Measurements from ENCODE around the gene ETS1.

The ETS1 gene

DNA sequence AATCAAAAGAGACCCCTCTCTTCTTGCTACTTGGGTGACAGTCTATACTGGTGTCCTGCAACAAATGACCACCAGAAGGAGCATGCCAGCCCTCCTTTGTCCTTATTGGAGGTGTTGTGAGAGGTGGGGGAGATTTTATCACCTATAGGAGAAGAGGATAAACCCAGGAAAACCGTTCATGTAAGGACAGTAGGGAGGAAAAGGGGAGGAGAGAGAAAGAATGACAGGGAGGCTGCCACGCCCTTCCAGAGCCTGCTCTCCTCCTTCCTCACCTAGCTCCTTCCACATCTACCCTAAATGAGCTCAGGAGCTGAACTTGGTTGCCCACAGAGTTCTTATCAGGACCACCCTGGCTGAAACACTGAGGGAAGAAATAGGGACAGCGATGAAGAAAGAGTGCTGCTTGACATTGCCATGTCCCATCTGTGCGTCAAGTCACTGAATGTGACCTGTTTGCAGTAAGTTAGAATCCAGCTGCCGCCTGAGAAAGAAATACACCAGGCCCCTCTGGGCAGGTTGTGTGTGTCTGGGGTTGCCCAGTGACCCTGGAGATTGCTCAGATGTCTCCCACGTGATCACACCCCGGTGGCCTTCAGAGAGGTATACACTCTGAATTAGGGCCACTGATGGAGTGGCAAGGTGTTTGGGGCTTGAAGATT, 40.4 kb upstream of the ETS1 start:
- no peak overlapping the region for H3K4me2 ChIP-seq
- no peaks in the 10 kb centered on the region for H4K20me1 ChIP-seq (ENCODE audit: insufficient read depth)
- no peaks in the 10 kb centered on the region for H3K79me2 ChIP-seq (ENCODE audit: insufficient read depth, low read depth)
- H3K4me3 ChIP-seq (IDR thresholded peaks at IDR 0.05; ENCODE audit: insufficient read depth, low read depth, low read length): no peak overlapping the region
- H3K4me1 ChIP-seq (ENCODE audit: low read depth, poor library complexity, severe bottlenecking): peaks cover 81% of the 10 kb centered on the region
- H2AFZ ChIP-seq (ENCODE audit: low read depth): no peak overlapping the region
- no peaks in the 10 kb centered on the region for H3K36me3 ChIP-seq (ENCODE audit: insufficient read depth)
- H3K9ac ChIP-seq: no peak overlapping the region
- no peak overlapping the region for H3K27ac ChIP-seq
- TF ChIP-seq, protein P1, sequence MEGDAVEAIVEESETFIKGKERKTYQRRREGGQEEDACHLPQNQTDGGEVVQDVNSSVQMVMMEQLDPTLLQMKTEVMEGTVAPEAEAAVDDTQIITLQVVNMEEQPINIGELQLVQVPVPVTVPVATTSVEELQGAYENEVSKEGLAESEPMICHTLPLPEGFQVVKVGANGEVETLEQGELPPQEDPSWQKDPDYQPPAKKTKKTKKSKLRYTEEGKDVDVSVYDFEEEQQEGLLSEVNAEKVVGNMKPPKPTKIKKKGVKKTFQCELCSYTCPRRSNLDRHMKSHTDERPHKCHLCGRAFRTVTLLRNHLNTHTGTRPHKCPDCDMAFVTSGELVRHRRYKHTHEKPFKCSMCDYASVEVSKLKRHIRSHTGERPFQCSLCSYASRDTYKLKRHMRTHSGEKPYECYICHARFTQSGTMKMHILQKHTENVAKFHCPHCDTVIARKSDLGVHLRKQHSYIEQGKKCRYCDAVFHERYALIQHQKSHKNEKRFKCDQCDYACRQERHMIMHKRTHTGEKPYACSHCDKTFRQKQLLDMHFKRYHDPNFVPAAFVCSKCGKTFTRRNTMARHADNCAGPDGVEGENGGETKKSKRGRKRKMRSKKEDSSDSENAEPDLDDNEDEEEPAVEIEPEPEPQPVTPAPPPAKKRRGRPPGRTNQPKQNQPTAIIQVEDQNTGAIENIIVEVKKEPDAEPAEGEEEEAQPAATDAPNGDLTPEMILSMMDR (conservative IDR thresholded peaks at IDR 0.05; ENCODE audit: low read depth, low read length): no peak
- H3K27me3 ChIP-seq (ENCODE audit: insufficient read depth, low read depth): no peaks in the 10 kb centered on the region

DNA sequence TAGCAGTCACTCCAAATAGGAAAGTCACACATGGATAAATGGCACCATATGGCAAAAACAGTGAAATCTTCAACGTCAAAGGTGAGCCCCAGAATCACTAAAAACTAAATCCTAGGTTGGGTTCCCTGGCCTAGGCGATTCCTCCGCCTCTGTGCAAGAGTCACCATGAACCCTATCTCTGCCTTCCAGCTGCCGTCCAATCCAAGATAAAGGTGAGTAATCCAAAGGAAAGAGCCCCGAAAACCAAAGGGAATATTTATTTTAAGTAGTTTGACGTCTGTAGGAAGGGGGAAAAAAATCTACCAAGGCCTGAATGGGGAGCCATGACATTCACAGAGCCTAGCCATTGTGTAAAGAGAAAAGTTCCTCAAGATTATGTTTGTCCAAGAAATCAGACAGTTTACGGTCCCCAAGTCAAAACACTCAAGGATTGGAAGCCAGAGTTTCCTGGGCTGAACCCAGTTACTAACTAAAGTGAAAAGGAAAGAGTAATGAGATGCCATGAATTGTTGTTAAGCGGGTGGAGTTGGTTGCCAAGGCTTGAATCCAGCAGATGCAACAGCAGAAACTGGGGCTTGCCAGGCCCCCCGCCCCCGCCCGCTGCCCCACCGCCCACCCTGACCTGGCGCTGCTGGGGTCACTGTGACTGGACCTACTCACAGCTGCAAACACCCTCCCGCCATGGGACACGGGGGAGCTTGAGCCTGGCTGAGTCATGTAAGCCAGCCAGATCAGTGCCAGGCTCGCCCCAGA, 39.7 kb upstream of the ETS1 start:
- H3K27ac ChIP-seq: no peak overlapping the region
- H4K20me1 ChIP-seq (ENCODE audit: insufficient read depth): no peaks in the 10 kb centered on the region
- H3K79me2 ChIP-seq (ENCODE audit: insufficient read depth, low read depth): no peaks in the 10 kb centered on the region
- H3K9ac ChIP-seq: no peak overlapping the region
- H2AFZ ChIP-seq (ENCODE audit: low read depth): no peak overlapping the region
- H3K4me3 ChIP-seq (IDR thresholded peaks at IDR 0.05; ENCODE audit: insufficient read depth, low read depth, low read length): no peak overlapping the region
- H3K4me1 ChIP-seq (ENCODE audit: low read depth, poor library complexity, severe bottlenecking): peaks cover 83% of the 10 kb centered on the region
- no peaks in the 10 kb centered on the region for H3K36me3 ChIP-seq (ENCODE audit: insufficient read depth)
- no peaks in the 10 kb centered on the region for H3K27me3 ChIP-seq (ENCODE audit: insufficient read depth, low read depth)
- no peak overlapping the region for H3K4me2 ChIP-seq
- TF ChIP-seq, protein P1 (conservative IDR thresholded peaks at IDR 0.05; ENCODE audit: low read depth, low read length): no peak

DNA sequence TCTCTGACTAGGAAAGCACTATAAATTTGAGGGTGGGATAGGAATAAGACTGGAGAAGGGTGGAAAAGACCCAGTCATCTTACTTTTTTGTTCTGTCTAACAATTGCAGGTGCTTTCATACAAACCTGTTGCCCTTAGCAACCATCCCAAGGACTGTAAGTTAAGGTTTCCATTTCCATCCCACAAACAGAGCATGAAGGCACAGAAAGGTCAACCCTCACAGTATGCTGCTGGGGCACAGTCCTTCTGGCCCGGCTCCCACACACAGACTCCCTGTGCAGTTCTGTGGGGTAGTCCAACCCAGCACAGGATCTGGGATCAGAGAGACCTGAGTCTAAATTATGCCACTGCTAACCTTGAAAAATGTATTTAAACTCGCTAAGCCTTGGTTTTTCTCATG, 38.4 kb upstream of the ETS1 start:
- Histone ChIP-seq H3K79me2 (ENCODE audit: insufficient read depth, low read depth) (no peaks in the 10 kb centered on the region), H3K4me1 (ENCODE audit: low read depth, poor library complexity, severe bottlenecking) (peaks cover 79% of the 10 kb centered on the region), H3K36me3 (ENCODE audit: insufficient read depth) (no peaks in the 10 kb centered on the region), H3K4me2 (peak overlapping the region; percentile 51), H3K27ac (peak overlapping the region; percentile 92; the same call in 1 of the 2 replicates), H2AFZ (ENCODE audit: low read depth) (no peak overlapping the region), H3K9ac (no peak overlapping the region), H3K4me3 (IDR thresholded peaks at IDR 0.05; ENCODE audit: insufficient read depth, low read depth, low read length) (no peak overlapping the region), H3K27me3 (ENCODE audit: insufficient read depth, low read depth) (no peaks in the 10 kb centered on the region), H4K20me1 (ENCODE audit: insufficient read depth) (no peaks in the 10 kb centered on the region)
- TF ChIP-seq, protein P1 (conservative IDR thresholded peaks at IDR 0.05; ENCODE audit: low read depth, low read length): no peak

DNA sequence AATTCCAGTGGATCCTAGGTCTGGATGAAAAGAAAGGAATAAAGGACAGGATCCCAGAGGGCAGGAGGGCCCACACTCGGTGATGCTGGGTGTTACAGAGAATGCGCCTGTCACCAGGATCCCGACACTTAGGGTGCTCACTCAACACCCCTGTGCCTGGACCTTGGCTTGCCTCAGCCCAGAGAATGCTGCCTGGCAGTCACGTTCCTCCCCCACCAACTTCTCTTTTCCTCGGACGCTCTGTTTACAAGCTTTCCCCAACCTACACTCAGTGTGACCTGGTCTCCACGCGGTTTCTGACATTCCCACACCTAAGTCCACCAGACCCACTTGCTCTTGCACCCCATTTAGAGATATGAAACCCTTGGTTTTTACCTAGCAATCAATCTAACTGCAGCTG, 38.0 kb upstream of the ETS1 start:
- H2AFZ ChIP-seq (ENCODE audit: low read depth): 0 out of 2 replicates have a peak overlapping the region, but pooled peaks have one; percentile 69
- H4K20me1 ChIP-seq (ENCODE audit: insufficient read depth): no peaks in the 10 kb centered on the region
- H3K4me3 ChIP-seq (IDR thresholded peaks at IDR 0.05; ENCODE audit: insufficient read depth, low read depth, low read length): no peak overlapping the region
- peak overlapping the region; percentile 92 for H3K27ac ChIP-seq
- H3K4me1 ChIP-seq (ENCODE audit: low read depth, poor library complexity, severe bottlenecking): peaks cover 79% of the 10 kb centered on the region
- H3K27me3 ChIP-seq (ENCODE audit: insufficient read depth, low read depth): no peaks in the 10 kb centered on the region
- H3K36me3 ChIP-seq (ENCODE audit: insufficient read depth): no peaks in the 10 kb centered on the region
- no peak overlapping the region for H3K9ac ChIP-seq
- TF ChIP-seq, protein P1 (conservative IDR thresholded peaks at IDR 0.05; ENCODE audit: low read depth, low read length): no peak
- H3K79me2 ChIP-seq (ENCODE audit: insufficient read depth, low read depth): no peaks in the 10 kb centered on the region
- peak overlapping the region; percentile 51 for H3K4me2 ChIP-seq
